Effector CD4-positive, alpha-beta T cell (primary cell): ENCODE results near the gene MEGF11. TPM values are rescaled to one million over a fixed set of nuclear protein-coding genes. Genes with fewer than 3 reads are reported as not detected.

ENCODE experiments used
- DNase-seq: peaks from one replicate; pipeline ENCODE4 v3.0.0-alpha.2; 2020
- total RNA-seq: gene quantifications from one replicate; lab custom pipeline; 2026; lab: John Stamatoyannopoulos, UW

Gene MEGF11
- not detected for total RNA-seq

- DNase-seq, result no peak
Observed at GRCh38 chr15:66253418-66254088, at the start of gene MEGF11. MEGF11 (minus strand) TSS chr15:66253750; CDS start chr15:66128403, 125,347 bp downstream.

- DNase-seq, result no peak
Observed at GRCh38 chr15:66302489-66303278, 49.1 kb upstream of the MEGF11 start.

GRCh38 chr15:66298803-66299251 lies 45.3 kb upstream of the MEGF11 start:
- no peak for DNase-seq

DNA sequence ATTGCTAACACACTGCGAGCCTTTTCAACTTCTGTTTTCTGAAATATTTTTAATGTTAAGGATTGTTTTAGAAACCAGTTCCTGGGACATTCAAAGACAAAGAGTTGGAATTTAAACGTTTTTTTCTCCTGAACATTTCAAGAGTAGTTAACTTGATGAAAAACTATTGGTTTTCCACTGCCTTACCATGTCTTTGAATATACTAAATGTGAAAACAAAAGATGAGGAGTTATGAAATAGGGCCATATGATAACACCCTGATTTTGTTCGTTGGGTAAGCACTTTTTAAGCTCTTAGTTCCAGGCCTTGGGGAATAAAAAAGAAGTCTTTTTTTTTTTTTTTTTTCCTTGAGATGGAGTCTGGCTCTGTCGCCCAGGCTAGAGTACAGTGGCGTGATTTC lies 42.6 kb upstream of the MEGF11 start:
- DNase-seq, result no peak

- no peak for DNase-seq
Observed at GRCh38 chr15:66294932-66295235, 41.3 kb upstream of the MEGF11 start.

- DNase-seq, result no peak
Observed at GRCh38 chr15:66294157-66294931, 40.8 kb upstream of the MEGF11 start.

- peak; percentile 42 for DNase-seq
Observed at GRCh38 chr15:66293419-66294156, 40.0 kb upstream of the MEGF11 start, which contains the start of gene DIS3L. DIS3L (plus strand) TSS chr15:66293568; CDS start chr15:66293597, 29 bp downstream.

GRCh38 chr15:66292571-66293418 lies 39.2 kb upstream of the MEGF11 start:
- no peak for DNase-seq

- DNase-seq, result no peak
Observed at GRCh38 chr15:66291816-66292570, 38.4 kb upstream of the MEGF11 start.

GRCh38 chr15:66290518-66290917 lies 37.0 kb upstream of the MEGF11 start:
- DNase-seq, result no peak

DNA sequence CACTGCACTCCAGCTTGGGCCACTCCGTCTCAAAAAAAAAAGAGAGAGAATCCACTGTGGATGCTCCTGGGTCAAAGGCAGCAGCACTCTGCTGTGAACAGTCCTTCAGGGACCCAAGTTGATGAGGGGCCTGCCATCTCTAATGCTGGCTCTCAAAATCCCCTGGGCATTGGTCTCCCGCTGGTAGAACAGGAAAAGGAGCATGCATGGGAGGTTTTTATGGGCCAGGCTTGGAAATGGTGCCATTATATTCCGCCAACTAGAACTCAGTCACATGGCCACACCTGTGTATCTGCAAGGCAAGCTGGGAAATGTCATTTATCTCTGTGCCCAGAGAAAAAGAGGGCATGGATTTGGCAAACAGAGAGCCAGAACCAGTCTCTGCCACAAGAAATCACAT lies 36.5 kb upstream of the MEGF11 start:
- DNase-seq, result no peak

DNA sequence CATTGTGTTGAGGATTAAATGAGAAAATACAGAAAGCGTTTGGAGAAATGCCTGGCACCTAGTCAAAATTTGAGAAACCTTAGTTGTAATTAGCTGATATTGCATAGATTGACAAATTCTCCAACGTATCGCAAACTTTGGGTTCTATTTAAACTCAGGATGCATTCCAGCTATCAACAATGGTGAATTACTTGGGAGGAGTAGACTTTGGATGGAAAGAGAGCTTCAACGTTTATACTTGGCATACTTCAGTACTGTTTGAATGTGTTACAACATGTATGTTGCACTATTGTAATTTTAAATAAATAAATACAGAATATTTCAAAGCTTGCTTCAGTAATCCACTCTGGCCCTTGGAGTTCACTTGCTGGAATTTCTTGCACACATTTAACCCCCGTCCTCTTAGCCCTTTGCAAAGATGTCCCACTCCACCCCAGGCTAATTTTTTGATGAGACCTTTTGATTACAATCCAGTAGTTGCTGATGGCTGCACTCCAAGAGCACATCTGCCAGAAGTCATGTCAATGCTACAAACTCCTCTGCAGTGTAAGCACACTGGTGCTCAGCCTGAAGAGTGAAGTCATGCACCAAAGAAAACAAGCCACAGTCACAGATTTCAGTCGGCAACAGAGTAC lies 35.1 kb upstream of the MEGF11 start:
- no peak for DNase-seq

DNA sequence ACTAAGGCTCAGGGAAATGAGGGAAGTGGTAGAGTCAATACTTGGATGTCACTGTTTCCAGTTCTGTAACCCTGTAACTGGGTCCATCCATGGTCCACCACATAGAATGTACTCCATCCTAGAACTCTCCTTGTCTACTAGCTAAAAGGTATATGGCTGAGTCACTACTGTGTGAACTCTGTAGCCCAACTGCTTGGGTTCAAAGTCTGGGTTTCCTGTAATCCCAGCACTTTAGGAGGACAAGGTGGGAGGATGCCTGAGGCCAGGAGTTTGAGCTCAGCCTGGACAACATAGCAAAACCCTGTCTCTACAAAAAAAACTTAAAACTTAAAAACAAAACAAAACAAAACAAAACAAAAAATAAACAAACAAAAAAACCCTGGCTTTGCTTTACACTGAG lies 34.5 kb upstream of the MEGF11 start:
- no peak for DNase-seq

DNA sequence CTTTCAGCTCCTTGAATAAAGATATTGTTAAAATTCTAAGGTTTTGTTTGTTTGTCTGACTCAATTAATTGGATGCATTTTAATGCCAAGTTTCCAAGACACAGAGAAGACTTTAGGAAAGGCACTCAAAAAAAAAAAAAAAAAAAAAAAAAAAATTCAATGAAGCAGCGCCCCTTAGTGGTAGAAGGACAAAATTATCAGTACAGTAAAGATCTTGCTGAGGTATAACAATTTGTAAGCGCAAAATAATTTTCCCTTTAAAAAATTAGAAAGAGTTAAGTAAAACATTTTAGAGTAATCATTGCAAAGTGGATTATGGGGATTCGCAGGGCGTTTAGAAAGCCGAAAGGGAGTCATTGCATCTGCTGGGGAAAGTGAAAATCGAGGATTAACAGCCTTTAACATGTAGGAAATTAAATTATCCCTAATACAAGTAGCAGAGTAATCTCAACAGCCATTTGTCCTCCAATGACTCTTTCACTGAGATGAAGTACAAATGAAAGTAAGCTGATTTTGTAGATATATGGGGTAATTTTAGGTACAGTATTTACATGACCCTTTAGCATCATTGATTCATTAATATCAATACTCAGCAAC lies 34.0 kb upstream of the MEGF11 start:
- DNase-seq, result no peak

- no peak for DNase-seq
Observed at GRCh38 chr15:66285533-66286280, 32.2 kb upstream of the MEGF11 start.

GRCh38 chr15:66284271-66284670 lies 30.7 kb upstream of the MEGF11 start:
- DNase-seq, result no peak

DNA sequence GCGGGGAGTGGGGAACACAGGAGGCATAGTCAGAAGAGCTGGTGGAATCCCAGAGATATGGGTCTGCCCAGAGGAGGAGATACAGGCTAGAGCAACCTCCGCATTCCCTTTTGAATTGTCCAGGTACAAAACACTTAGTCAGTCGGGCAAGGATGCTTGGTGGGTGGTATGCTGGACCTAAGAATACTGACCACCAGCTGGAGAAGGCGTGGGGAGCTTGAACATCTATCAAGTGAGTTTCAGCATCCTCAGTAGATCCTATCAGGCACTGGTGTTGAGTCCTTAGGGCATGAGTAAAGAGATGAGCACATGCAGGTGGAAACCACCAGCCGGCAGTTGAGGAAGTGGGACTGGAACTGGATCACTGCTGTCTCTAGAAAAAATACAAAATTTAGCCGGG lies 25.1 kb upstream of the MEGF11 start:
- no peak for DNase-seq

GRCh38 chr15:66278056-66278455 lies 24.5 kb upstream of the MEGF11 start:
- no peak for DNase-seq

GRCh38 chr15:66276546-66276945 lies 23.0 kb upstream of the MEGF11 start:
- no peak for DNase-seq
